Measurements from ENCODE around the gene SLC39A9.
A peak's percentile ranks its signal among the peaks of the same experiment; 100 is the strongest.
"Not testable (repeated sequence)": the region's sequence is repeated elsewhere in the genome, so short reads cannot be mapped to it uniquely, and the experiment has no call there.

The SLC39A9 gene

DNA sequence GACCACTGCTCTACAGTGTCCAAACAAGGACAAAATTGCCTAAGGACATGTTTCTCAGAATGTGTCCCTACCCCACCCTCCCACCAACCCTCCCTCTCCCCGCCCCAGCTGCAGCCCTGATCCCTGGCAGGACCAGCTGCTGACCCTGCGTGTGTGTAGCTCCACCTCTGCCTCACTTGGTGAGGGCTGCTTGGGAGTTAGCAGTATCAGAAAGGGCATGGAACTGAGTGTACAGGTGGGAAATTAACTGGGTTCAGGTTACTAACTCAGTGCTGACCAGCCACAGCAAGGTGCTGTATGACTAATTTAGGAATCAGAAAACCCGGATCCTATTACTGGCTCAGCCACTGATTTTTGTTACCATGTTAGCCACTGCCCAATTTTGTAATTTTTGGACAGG is 74.8 kb downstream of the SLC39A9 start:
- DNase-seq (ENCODE audit: low read depth), result no peak
- in situ Hi-C loops (cut with HindIII; ENCODE audit: low sequenced_read_pairs), result no loop called here
- no peak overlapping the region for H3K4me3 ChIP-seq (ENCODE audit: low read depth, low read length)
- TF ChIP-seq, protein P1, sequence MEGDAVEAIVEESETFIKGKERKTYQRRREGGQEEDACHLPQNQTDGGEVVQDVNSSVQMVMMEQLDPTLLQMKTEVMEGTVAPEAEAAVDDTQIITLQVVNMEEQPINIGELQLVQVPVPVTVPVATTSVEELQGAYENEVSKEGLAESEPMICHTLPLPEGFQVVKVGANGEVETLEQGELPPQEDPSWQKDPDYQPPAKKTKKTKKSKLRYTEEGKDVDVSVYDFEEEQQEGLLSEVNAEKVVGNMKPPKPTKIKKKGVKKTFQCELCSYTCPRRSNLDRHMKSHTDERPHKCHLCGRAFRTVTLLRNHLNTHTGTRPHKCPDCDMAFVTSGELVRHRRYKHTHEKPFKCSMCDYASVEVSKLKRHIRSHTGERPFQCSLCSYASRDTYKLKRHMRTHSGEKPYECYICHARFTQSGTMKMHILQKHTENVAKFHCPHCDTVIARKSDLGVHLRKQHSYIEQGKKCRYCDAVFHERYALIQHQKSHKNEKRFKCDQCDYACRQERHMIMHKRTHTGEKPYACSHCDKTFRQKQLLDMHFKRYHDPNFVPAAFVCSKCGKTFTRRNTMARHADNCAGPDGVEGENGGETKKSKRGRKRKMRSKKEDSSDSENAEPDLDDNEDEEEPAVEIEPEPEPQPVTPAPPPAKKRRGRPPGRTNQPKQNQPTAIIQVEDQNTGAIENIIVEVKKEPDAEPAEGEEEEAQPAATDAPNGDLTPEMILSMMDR (IDR thresholded peaks at IDR 0.05; ENCODE audit: low read depth, low read length, missing control alignments), result no peak

DNA sequence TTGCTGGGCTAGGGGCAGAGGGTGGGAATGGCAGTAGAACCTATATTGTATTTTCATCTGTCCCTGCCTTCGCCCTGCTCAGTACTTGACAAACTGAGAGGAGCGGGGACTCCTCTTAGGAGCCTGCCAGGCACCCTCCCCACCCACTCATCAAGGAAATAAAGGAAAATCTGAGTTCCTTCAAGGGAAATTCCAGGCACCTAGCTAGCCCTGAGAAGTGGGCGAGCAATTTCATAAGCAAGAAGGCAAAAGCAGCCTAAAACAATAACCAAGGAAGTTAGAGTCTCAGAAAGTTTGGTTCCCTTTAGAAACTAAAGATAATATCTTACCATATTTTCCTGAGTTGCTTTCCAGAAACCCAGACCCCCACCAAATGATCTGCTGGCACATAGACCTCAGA is 75.5 kb downstream of the SLC39A9 start:
- TF ChIP-seq, protein P1 (IDR thresholded peaks at IDR 0.05; ENCODE audit: low read depth, low read length, missing control alignments), result no peak
- H3K4me3 ChIP-seq (ENCODE audit: low read depth, low read length), result no peak overlapping the region
- in situ Hi-C loops (cut with HindIII; ENCODE audit: low sequenced_read_pairs), result no loop called here
- no peak for DNase-seq (ENCODE audit: low read depth)

DNA sequence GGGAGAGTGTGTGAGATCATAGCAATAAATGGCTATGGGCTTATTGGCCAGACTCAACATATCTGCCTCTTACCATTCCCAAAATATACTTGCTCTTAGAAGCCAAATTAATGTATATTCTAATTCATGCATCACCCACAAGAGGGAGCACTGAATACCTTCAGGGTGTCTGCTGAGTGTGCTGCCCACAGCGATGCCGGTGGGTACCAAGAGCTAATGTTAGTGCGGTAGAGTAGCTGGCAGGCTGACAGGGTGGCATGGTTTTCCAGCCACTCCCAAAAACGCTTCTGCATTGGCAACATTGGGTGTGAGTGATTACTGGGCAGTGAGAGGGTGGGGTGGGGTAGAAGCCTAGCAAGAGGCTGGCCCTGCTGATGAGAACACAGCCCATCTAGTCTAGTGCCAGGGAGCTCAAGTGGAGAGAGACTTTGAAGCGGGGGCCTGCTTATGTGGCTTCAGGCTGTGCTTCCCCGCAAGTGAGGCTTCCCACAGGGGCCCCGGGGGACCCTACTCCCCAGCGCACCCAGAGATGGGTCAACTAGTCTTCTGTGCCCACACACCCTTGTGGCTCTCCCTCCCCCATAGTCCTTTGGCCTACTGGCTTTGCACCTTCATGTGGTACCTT is 76.8 kb downstream of the SLC39A9 start:
- in situ Hi-C loops (cut with HindIII; ENCODE audit: low sequenced_read_pairs), result no loop called here
- no peak for DNase-seq (ENCODE audit: low read depth)
- TF ChIP-seq, protein P1 (IDR thresholded peaks at IDR 0.05; ENCODE audit: low read depth, low read length, missing control alignments), result peak; percentile 46
- H3K4me3 ChIP-seq (ENCODE audit: low read depth, low read length), result no peak overlapping the region

DNA sequence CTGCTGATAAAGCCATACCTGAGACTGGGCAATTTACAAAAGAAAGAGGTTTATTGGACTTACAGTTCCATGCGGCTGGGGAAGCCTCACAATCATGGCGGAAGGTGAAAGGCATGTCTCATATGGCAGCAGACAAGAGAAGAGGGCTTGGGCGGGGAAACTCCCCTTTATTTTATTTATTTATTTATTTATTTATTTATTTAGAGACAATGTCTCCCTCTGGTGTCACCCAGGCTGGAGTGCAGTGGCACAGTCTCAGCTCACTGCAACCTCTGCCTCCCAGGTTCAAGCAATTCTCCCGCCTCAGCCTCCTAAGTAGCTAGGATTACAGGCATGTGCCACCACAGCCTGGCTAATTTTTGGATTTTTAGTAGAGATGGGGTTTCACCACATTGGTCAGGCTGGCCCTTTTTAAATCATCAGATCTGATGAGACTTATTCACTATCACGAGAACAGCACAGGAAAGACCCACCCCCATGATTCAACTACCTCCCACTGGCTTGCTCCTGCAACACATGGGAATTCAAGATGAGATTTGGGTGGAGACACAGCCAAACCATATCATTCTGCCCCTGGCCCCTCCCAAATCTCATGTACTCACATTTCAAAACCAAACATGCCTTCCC is 78.4 kb downstream of the SLC39A9 start:
- DNase-seq (ENCODE audit: low read depth); in situ Hi-C loops (cut with HindIII; ENCODE audit: low sequenced_read_pairs): not testable (repeated sequence)

DNA sequence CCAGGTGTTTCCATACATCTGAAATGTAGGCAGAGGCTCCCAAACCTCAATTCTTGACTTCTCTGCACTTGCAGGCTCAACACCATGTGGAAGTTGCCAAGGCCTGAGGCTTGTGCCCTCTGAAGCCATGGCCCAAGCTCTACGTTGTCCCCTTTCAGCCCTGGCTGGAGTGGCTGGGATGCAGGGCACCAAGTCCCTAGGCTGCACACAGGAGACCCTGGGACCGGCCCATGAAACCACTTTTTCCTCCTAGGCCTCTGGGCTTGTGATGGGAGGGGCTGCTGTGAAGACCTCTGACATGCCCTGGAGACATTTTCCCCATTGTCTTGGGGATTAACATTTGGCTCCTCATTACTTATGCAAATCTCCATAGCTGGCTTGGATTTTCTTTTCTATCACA is 79.6 kb downstream of the SLC39A9 start:
- in situ Hi-C loops (cut with HindIII; ENCODE audit: low sequenced_read_pairs); DNase-seq (ENCODE audit: low read depth); H3K4me3 ChIP-seq (ENCODE audit: low read depth, low read length): not testable (repeated sequence)

More for the DNA sequence above, 78.4 kb downstream of the SLC39A9 start:
- H3K4me3 ChIP-seq (ENCODE audit: low read depth, low read length), result not testable (repeated sequence)

DNA sequence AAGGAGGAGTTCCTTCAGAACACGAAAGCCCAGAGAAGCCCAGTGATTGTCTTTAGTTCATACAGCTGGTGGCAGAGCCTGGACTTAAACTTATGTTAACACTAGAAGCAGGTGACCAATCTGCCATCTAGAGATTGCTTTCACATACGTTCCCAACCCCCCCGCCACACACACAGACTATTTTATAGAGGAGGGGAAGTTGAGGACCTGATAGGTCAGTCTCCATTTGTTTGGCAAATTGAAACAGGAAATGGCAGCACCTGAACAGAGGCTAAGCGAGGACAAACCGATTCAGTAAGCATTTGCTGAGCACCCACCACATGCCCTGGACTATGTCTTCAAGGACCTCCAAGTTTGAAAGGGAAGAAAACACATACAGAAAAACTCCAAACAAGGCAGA is 81.2 kb downstream of the SLC39A9 start:
- in situ Hi-C loops (cut with HindIII; ENCODE audit: low sequenced_read_pairs), result no loop called here
- DNase-seq (ENCODE audit: low read depth), result no peak
- TF ChIP-seq, protein P1 (IDR thresholded peaks at IDR 0.05; ENCODE audit: low read depth, low read length, missing control alignments), result no peak
- no peak overlapping the region for H3K4me3 ChIP-seq (ENCODE audit: low read depth, low read length)

DNA sequence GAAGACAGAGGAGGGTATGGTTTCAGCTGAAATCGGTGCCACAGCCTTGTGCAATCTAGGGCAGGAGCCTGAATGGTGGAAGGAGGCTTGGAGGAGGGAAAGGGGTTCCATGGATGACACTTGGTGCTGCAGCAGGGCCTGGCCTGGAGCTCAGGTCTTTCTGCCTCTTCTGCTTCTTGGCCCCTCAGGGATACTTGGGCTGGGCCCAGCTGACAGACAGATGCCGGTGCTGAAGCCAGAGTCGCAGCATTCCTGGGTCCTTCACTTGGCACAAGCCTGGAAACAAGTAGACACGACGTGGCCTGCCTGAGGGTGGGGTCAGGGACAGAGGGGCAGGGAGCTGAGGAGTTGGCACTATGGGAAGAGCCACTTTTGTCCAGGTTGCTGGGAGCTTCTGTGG is 81.6 kb downstream of the SLC39A9 start:
- DNase-seq (ENCODE audit: low read depth), result no peak
- no peak overlapping the region for H3K4me3 ChIP-seq (ENCODE audit: low read depth, low read length)
- TF ChIP-seq, protein P1 (IDR thresholded peaks at IDR 0.05; ENCODE audit: low read depth, low read length, missing control alignments), result no peak
- in situ Hi-C loops (cut with HindIII; ENCODE audit: low sequenced_read_pairs), result no loop called here
